Left ventricle myocardium inferior (tissue), 1 donor: ENCODE results near the gene BMAL1. TPM values are rescaled to one million over a fixed set of nuclear protein-coding genes. Genes with fewer than 3 reads are reported as not detected.

Experiments
- DNase-seq: peaks from one replicate; pipeline ENCODE4 v3.0.0-alpha.2; 2020
- H3K27ac ChIP-seq: fragments of 200-600 bp; replicated peaks from 2 replicates; pipeline ENCODE4 v1.8.0; 2021
- H3K27me3 ChIP-seq: fragments of 200-600 bp; 2 replicates; pipeline ENCODE4 v1.8.0; 2021; ENCODE audit warnings: low read depth
- H3K36me3 ChIP-seq: fragments of 200-600 bp; 2 replicates; pipeline ENCODE4 v1.8.0; 2021
- H3K4me1 ChIP-seq: fragments of 200-600 bp; 2 replicates; pipeline ENCODE4 v1.8.0; 2021
- H3K4me3 ChIP-seq: fragments of 200-600 bp; 2 replicates; pipeline ENCODE4 v1.8.0; 2021; ENCODE audit warnings: mild to moderate bottlenecking, moderate library complexity
- H3K9me3 ChIP-seq: fragments of 200-600 bp; replicated peaks from 2 replicates; pipeline ENCODE4 v1.8.0; 2021
- CTCF ChIP-seq: fragments of 200-600 bp; IDR thresholded peaks from 2 replicates; pipeline ENCODE4 v1.8.0; 2021; ENCODE audit warnings: antibody characterized with exemption, mild to moderate bottlenecking, borderline replicate concordance
- intact Hi-C: fragments of 100-400 bp; cut with micrococcal nuclease; formaldehyde crosslinking; loops from one replicate; pipeline ENCODE4 v1.11.0; 2022
- total RNA-seq: library from RNA; stranded (reverse); fragmentation: NEBNext Ultra II Directional; extraction: Animal tissue kit (Norgen Biotek cat#: 25700); gene quantifications from one replicate; pipeline ENCODE4 v1.2.1, GENCODE V29; 2021
- donor health status: DM: no; HTN: yes; CAD: no; lungs with severe emphysema.

The BMAL1 gene
- total RNA-seq, 1 donor from 2014 or later: 7.1 TPM

DNA sequence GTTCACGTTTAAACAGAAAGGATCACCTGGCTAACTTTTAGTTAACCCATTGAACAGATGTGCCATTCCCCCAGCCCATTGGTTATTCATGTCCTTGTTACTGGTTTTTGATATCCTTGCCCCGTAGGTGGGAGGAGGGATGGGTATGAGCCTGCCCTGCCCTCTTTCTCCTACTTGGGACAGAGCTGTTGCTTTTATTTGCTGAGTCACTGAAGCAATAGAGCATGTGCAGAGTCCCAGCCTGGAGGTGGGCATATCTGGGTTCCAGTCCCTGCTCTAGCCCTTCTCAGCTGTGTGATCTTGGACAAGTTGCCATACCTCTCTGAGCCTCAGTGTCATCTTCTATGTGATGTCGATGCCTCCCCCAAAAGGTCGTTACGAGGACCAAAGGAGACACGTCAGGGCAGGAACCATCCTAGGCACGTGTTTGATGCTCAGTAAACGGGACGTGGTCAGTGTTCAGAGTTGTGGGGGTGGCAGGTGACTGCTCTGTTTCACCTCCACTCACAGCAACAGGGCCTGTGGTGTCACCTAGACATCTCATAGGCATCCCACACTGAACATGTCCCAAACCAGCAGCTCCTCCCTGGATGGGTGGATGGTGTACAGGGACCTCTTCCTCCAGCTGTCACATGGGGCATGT is 61.0 kb downstream of the BMAL1 start:
- peaks cover 71% of the 10 kb centered on the region for H3K4me1 ChIP-seq
- peak overlapping the region; percentile 47 for H3K4me3 ChIP-seq
- DNase-seq: no peak
- H3K9me3 ChIP-seq: no peaks in the 10 kb centered on the region
- H3K36me3 ChIP-seq: no peaks in the 10 kb centered on the region
- intact Hi-C loops: no loop called here
- no peaks in the 10 kb centered on the region for H3K27me3 ChIP-seq
- peak overlapping the region; percentile 64 for H3K27ac ChIP-seq
- TF ChIP-seq CTCF: no peak

- Histone ChIP-seq H3K27me3 (no peaks in the 10 kb centered on the region), H3K27ac (peak overlapping the region; percentile 38), H3K9me3 (no peaks in the 10 kb centered on the region), H3K36me3 (no peaks in the 10 kb centered on the region), H3K4me3 (no peak overlapping the region), H3K4me1 (peaks cover 64% of the 10 kb centered on the region)
- TF ChIP-seq CTCF: no peak
- intact Hi-C loops: no loop called here
- no peak for DNase-seq
Observed at GRCh38 chr11:13339195-13340153, 61.9 kb downstream of the BMAL1 start.

- no peak for DNase-seq
- intact Hi-C loops: no loop called here
- Histone ChIP-seq H3K9me3 (no peaks in the 10 kb centered on the region), H3K36me3 (no peaks in the 10 kb centered on the region), H3K27me3 (no peaks in the 10 kb centered on the region), H3K4me3 (no peak overlapping the region), H3K27ac (no peak overlapping the region), H3K4me1 (peaks cover 52% of the 10 kb centered on the region)
- TF ChIP-seq CTCF: no peak
Observed at GRCh38 chr11:13341026-13341425, 63.4 kb downstream of the BMAL1 start.

DNA sequence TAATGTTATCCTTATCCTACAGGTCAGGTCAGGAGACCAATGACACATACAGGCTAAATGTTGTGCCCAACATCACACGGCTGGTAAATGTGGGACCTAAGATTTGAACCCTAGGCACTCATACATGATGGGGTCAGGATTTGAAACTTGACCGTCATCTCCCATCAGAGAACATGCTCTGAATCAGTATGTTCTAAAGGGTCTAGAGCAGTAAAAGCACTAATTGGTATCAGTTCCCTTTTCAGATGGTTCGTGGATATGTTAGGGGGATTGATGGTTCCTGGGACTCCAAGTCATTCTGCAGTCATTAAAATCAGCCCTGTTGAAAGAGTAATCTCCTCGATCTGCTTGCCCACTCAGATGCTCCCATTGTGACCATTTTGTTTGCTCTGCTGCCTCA is 65.5 kb downstream of the BMAL1 start:
- intact Hi-C loops: no loop called here
- TF ChIP-seq CTCF: no peak

DNA sequence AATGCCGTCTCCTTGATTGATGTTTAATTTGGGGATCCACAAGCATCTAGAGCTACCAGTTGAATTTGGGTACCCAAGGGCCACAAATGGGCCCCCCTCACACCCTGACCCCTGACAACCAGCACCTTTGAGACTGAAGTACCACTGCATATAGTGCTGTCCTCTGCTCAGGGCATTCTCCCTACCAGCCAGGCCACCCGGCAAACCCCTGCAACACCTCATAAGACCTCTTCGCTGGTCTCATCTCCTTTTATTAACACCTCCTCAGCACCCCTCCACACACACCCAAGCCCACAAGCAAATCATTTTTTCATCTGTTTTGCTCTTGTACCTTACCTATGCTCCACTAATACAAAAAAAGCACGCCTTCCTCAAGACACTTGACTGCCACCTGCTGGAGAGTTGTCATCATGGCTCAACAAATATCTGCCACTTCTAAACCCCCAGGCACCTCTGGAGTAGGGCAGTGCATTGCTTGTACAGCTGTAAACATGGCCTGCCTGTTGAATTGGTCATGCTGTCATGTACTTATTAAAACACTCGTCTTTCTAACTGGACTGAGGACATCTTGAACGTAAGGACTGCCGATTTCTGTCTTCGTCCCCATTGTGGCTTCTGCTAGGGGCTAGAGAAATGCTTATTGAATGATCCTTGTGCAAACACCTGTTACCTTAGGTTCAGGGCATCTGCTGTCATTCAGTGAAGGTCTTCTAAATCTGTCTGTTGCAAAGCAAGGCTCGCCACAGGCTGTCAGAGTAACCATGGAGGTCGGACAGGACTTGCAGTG is 66.5 kb downstream of the BMAL1 start:
- peaks cover 33% of the 10 kb centered on the region for H3K4me1 ChIP-seq
- intact Hi-C loops: no loop called here
- no peak overlapping the region for H3K27ac ChIP-seq
- no peaks in the 10 kb centered on the region for H3K27me3 ChIP-seq
- peak; percentile 90 for TF ChIP-seq CTCF
- H3K36me3 ChIP-seq: no peaks in the 10 kb centered on the region
- DNase-seq: no peak
- no peak overlapping the region for H3K4me3 ChIP-seq
- no peaks in the 10 kb centered on the region for H3K9me3 ChIP-seq

More for the DNA sequence above, 65.5 kb downstream of the BMAL1 start:
- H3K27me3 ChIP-seq: no peaks in the 10 kb centered on the region
- H3K27ac ChIP-seq: no peak overlapping the region
- peaks cover 41% of the 10 kb centered on the region for H3K4me1 ChIP-seq
- DNase-seq: no peak
- no peak overlapping the region for H3K4me3 ChIP-seq
- no peaks in the 10 kb centered on the region for H3K36me3 ChIP-seq
- H3K9me3 ChIP-seq: no peaks in the 10 kb centered on the region
